ENCODE results near the gene KRT32. TPM values are rescaled to one million over a fixed set of nuclear protein-coding genes. Genes with fewer than 3 reads are reported as not detected.

The KRT32 gene
- total RNA-seq, 1 experiment from 2014 or later: 0.42 TPM

- Histone ChIP-seq H4K20me1 (ENCODE audit: insufficient read depth) (no peaks in the 10 kb centered on the region), H3K9me3 (ENCODE audit: control insufficient read depth in 1 of 2, insufficient read depth in 1 of 2, low read depth in 1 of 2, low read length in 2 of 2) (no peaks in the 10 kb centered on the region), H3K36me3 (ENCODE audit: control insufficient read depth in 1 of 2, insufficient read depth in 2 of 2, low read length in 2 of 2) (no peaks in the 10 kb centered on the region), H3K27me3 (ENCODE audit: insufficient read depth, low read length) (no peaks in the 10 kb centered on the region), H3K79me2 (ENCODE audit: insufficient read depth, low read length) (no peaks in the 10 kb centered on the region), H3K9me2 (ENCODE audit: insufficient read depth) (no peaks in the 10 kb centered on the region), H3K4me3 (replicated peaks in 1 of 2; ENCODE audit: low read depth in 1 of 2, low read length in 2 of 2) (no peak overlapping the region), H3K4me1 (ENCODE audit: control insufficient read depth in 1 of 2, insufficient read depth in 2 of 2, low read length in 2 of 2) (peaks cover 10 to 20% of the 10 kb centered on the region in 2 experiments), H3K4me2 (ENCODE audit: low read length) (no peak overlapping the region), H3K27ac (ENCODE audit: low read depth, low read length) (no peak overlapping the region), H2AFZ (ENCODE audit: low read depth, low read length, poor library complexity, severe bottlenecking) (no peak overlapping the region), H3K9ac (ENCODE audit: low read length) (no peak overlapping the region)
- CTCF ChIA-PET: no interaction called here
- no TSS peak for BruUV-seq (replicated peaks)
- DNase-seq (ENCODE audit: low read depth, low spot score) (no peak), ATAC-seq (no peak)
- intact Hi-C loops (cut with micrococcal nuclease): loop anchor here (10.0 kb wide), 1 partner anchor 84 kb away; no protein-coding TSS in a partner anchor
- RAD21 ChIA-PET (ENCODE audit: low non-redundant PET in 1 of 2, low total read pairs in 2 of 2, uncharacterized antibody in 2 of 2, unreplicated experiment in 2 of 2): no interaction called here
- POLR2A ChIA-PET: interaction anchor here (0.7 kb wide), 1 partner anchor 929 kb away, joined by 3 read pairs; no protein-coding TSS in a partner anchor
- TF ChIP-seq JUND (IDR thresholded peaks at IDR 0.05) (no peak), CBX3 (IDR thresholded peaks at IDR 0.05; ENCODE audit: low read depth) (no peak), ATF3 (IDR thresholded peaks at IDR 0.05) (no peak), ZNF274 (IDR thresholded peaks at IDR 0.05; ENCODE audit: low read depth, low read length) (no peak), REST (IDR thresholded peaks at IDR 0.05; ENCODE audit: low read depth) (no peak), SP1 (IDR thresholded peaks at IDR 0.05; ENCODE audit: low read depth) (no peak), EZH2 (IDR thresholded peaks at IDR 0.05) (no peak), TCF7L2 (IDR thresholded peaks at IDR 0.05; ENCODE audit: borderline replicate concordance, extremely low read depth, insufficient read depth, insufficient read length) (no peak), POLR2AphosphoS5 (IDR thresholded peaks at IDR 0.05; ENCODE audit: low read depth, low read length) (no peak), EZH2phosphoT487 (IDR thresholded peaks at IDR 0.05; ENCODE audit: borderline replicate concordance) (no peak), YY1 (IDR thresholded peaks at IDR 0.05; ENCODE audit: extremely low read depth, insufficient replicate concordance, low read depth, low read length) (no peak), RAD21 (IDR thresholded peaks at IDR 0.05; ENCODE audit: low read depth) (no peak), MAX (IDR thresholded peaks at IDR 0.05) (no peak), ZBTB33 (IDR thresholded peaks at IDR 0.05; ENCODE audit: extremely low read depth, insufficient replicate concordance, low read length) (no peak), FOSL1 (IDR thresholded peaks at IDR 0.05; ENCODE audit: low read depth) (no peak), ELF1 (IDR thresholded peaks at IDR 0.05; ENCODE audit: borderline replicate concordance, low read depth) (no peak), ZFX (IDR thresholded peaks at IDR 0.05) (no peak), POLR2A (IDR thresholded peaks at IDR 0.05; ENCODE audit: borderline replicate concordance, extremely low read depth, insufficient read depth, insufficient read length) (no peak), SIN3A (IDR thresholded peaks at IDR 0.05; ENCODE audit: low read depth) (no peak)
Measured at GRCh38 chr17:41411072-41411840, 55.9 kb downstream of the KRT32 start.
